Mammary epithelial cell (primary cell): ENCODE results near the gene ANKS1B.

Source experiments
- EZH2 ChIP-seq: IDR thresholded peaks from 2 replicates; pipeline ENCODE4 v1.6.1; 2012; ENCODE audit warnings: low read length, inconsistent platforms, borderline replicate concordance
- TF ChIP-seq, protein P1 (sequence below), 2 donors: IDR thresholded peaks in 1 of 2; conservative IDR thresholded peaks in 1 of 2; 2 replicates each; pipeline ENCODE4 v1.5.1; 2011 to 2012; ENCODE audit warnings: inconsistent platforms in 2 of 2, low read length in 2 of 2, mild to moderate bottlenecking in 2 of 2, control low read depth in 1 of 2, low read depth in 1 of 2; ENCODE audit not compliant: insufficient read depth in 1 of 2; ENCODE audit errors: extremely low read depth in 1 of 2

DNA sequence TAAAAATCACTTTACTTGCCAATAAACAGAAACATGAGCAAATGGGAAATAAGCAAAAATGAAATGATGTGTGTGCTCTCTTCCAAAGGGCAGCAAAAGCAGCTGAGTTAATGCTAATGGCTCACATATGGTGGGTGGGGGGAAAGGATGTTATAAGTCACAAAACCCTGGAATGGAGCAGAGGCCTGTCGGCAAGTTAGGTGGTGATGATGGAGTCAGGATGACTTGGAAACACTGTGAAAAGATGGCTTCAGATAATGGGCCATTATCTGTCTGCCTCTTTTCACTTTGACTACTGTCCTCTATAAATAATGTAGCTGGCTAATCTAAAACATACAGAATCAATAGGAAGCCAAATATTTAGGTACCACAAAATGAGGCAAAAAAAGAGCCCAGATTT lies 1111.0 kb downstream of the ANKS1B start:
- TF ChIP-seq, protein P1, sequence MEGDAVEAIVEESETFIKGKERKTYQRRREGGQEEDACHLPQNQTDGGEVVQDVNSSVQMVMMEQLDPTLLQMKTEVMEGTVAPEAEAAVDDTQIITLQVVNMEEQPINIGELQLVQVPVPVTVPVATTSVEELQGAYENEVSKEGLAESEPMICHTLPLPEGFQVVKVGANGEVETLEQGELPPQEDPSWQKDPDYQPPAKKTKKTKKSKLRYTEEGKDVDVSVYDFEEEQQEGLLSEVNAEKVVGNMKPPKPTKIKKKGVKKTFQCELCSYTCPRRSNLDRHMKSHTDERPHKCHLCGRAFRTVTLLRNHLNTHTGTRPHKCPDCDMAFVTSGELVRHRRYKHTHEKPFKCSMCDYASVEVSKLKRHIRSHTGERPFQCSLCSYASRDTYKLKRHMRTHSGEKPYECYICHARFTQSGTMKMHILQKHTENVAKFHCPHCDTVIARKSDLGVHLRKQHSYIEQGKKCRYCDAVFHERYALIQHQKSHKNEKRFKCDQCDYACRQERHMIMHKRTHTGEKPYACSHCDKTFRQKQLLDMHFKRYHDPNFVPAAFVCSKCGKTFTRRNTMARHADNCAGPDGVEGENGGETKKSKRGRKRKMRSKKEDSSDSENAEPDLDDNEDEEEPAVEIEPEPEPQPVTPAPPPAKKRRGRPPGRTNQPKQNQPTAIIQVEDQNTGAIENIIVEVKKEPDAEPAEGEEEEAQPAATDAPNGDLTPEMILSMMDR (conservative IDR thresholded peaks at IDR 0.05 in 1 of 2, IDR thresholded peaks at IDR 0.05 in 1 of 2; ENCODE audit: extremely low read depth in 1 of 2, insufficient read depth in 1 of 2, low read depth in 1 of 2, low read length in 2 of 2), result no peak
- no peak for TF ChIP-seq EZH2
